HepG2 (cell line): ENCODE measurements around the gene SLC39A3. TPM values are rescaled to one million over a fixed set of nuclear protein-coding genes. Genes with fewer than 3 reads are reported as not detected.
A peak's percentile ranks its signal among the peaks of the same experiment; 100 is the strongest.

Experiments used
- CEBPB ChIP-seq: IDR thresholded peaks from 2 replicates; pipeline ENCODE4 v1.6.1; 2011; ENCODE audit warnings: low read depth, low read length, improper control_type of control experiment, borderline replicate concordance
- CHD4 ChIP-seq: fragments of 200-600 bp; sonication (generic); IDR thresholded peaks from 2 replicates; pipeline ENCODE4 v1.7.0; 2017; ENCODE audit warnings: mild to moderate bottlenecking, low read length, borderline replicate concordance
- DR1 ChIP-seq: sonication (generic); formaldehyde crosslinking; IDR thresholded peaks from 2 replicates; pipeline ENCODE4 v1.8.0; 2021; ENCODE audit warnings: mild to moderate bottlenecking, missing genetic modification reagents, inconsistent platforms
- FOXK1 ChIP-seq: sonication (generic); formaldehyde crosslinking; IDR thresholded peaks from 2 replicates; pipeline ENCODE4 v1.4.0; 2020; ENCODE audit warnings: low read depth, missing genetic modification reagents, borderline replicate concordance
- ISL2 ChIP-seq: sonication (generic); formaldehyde crosslinking; IDR thresholded peaks from 2 replicates; pipeline ENCODE4 v1.5.0; 2020; ENCODE audit warnings: missing genetic modification reagents
- MAZ ChIP-seq, 2 experiments: sonication (generic) in 1 of 2; formaldehyde crosslinking in 1 of 2; IDR thresholded peaks; 2 replicates each; pipeline versions ENCODE4 v1.5.0 to v1.6.1; 2012 to 2020; ENCODE audit warnings: low read depth in 2 of 2, mild to moderate bottlenecking in 2 of 2, borderline replicate concordance in 1 of 2, improper control_type of control experiment in 1 of 2, low read length in 1 of 2, missing genetic modification reagents in 1 of 2, moderate library complexity in 1 of 2
- NCOR1 ChIP-seq: fragments of 200-600 bp; sonication (generic); IDR thresholded peaks from 2 replicates; pipeline ENCODE4 v1.7.0; 2017; ENCODE audit warnings: antibody characterized with exemption, low read length, borderline replicate concordance
- NFYB ChIP-seq: sonication (generic); formaldehyde crosslinking; IDR thresholded peaks from 2 replicates; pipeline ENCODE4 v1.4.0; 2020; ENCODE audit warnings: missing genetic modification reagents
- PCBP1 ChIP-seq: fragments of 200-400 bp; formaldehyde crosslinking; IDR thresholded peaks from 2 replicates; pipeline ENCODE4 v1.6.1; 2017; ENCODE audit warnings: mild to moderate bottlenecking, low read depth, low read length, borderline replicate concordance
- PCBP2 ChIP-seq: fragments of 200-400 bp; formaldehyde crosslinking; optimal IDR thresholded peaks from 2 replicates; pipeline ENCODE3; 2018; ENCODE audit warnings: low read length, low read depth; ENCODE audit not compliant: poor library complexity, severe bottlenecking
- TBX3 ChIP-seq: fragments of 450-650 bp; IDR thresholded peaks from 2 replicates; pipeline ENCODE4 v1.6.1; 2017; ENCODE audit warnings: antibody characterized with exemption, mild to moderate bottlenecking, inconsistent platforms, borderline replicate concordance
- TFE3 ChIP-seq: IDR thresholded peaks from 2 replicates; pipeline ENCODE4 v1.6.1; 2016
- ZMAT3 ChIP-seq: sonication (generic); formaldehyde crosslinking; conservative IDR thresholded peaks from 2 replicates; pipeline ENCODE4 v1.7.0; 2021; ENCODE audit warnings: missing genetic modification reagents
- ZNF160 ChIP-seq: sonication (generic); formaldehyde crosslinking; IDR thresholded peaks from 2 replicates; pipeline ENCODE4 v1.8.0; 2022; ENCODE audit warnings: mild to moderate bottlenecking, inconsistent platforms, missing genetic modification reagents
- ZNF17 ChIP-seq: sonication (generic); formaldehyde crosslinking; IDR thresholded peaks from 2 replicates; pipeline ENCODE4 v1.5.0; 2020; ENCODE audit warnings: mild to moderate bottlenecking, missing genetic modification reagents
- ZNF317 ChIP-seq: sonication (generic); formaldehyde crosslinking; IDR thresholded peaks from 2 replicates; pipeline ENCODE4 v1.5.0; 2020; ENCODE audit warnings: mild to moderate bottlenecking, missing genetic modification reagents
- ZNF619 ChIP-seq: sonication (generic); formaldehyde crosslinking; IDR thresholded peaks from 2 replicates; pipeline ENCODE4 v1.4.0; 2020; ENCODE audit warnings: mild to moderate bottlenecking, missing genetic modification reagents
- ZNF672 ChIP-seq: sonication (generic); formaldehyde crosslinking; IDR thresholded peaks from 2 replicates; pipeline ENCODE4 v1.8.1; 2022; ENCODE audit warnings: missing genetic modification reagents
- ZNF720 ChIP-seq: sonication (generic); formaldehyde crosslinking; IDR thresholded peaks from 2 replicates; pipeline ENCODE4 v1.4.0; 2020; ENCODE audit warnings: missing genetic modification reagents
- polyA plus RNA-seq, 8 experiments: library from polyadenylated mRNA; depleted of rRNA in 3 of 8; stranded (reverse) in 7 of 8; unstranded in 1 of 8; fragments of >200 nt; fragmentation: Illumina TruSeq in 4 of 8; extraction: Trizol in 4 of 8; gene quantifications; 2 replicates each; pipeline versions ENCODE4 v1.2.1 to v1.2.3, GENCODE V29; 2011 to 2016; ENCODE audit warnings: low read depth in 4 of 8, missing spikeins in 1 of 8, mixed read lengths in 1 of 8; ENCODE audit not compliant: insufficient read depth in 1 of 8
- total RNA-seq, 5 experiments: library from RNA; depleted of rRNA; stranded (reverse); fragments of >200 nt; fragmentation: Illumina TruSeq; extraction: Trizol; gene quantifications; 2 replicates each; pipeline ENCODE4 v1.2.3, GENCODE V29; 2016; ENCODE audit warnings: low read depth in 1 of 5
- TF ChIP-seq, protein P1 (sequence below): sonication (generic); formaldehyde crosslinking; IDR thresholded peaks from 2 replicates; pipeline ENCODE4 v1.9.0; 2021; ENCODE audit warnings: missing genetic modification reagents, borderline replicate concordance
- TF ChIP-seq, protein P2 (sequence below): sonication (generic); formaldehyde crosslinking; IDR thresholded peaks from 2 replicates; pipeline ENCODE4 v1.4.0; 2020; ENCODE audit warnings: missing genetic modification reagents, borderline replicate concordance

SLC39A3 gene
- total and polyA plus RNA-seq, 2 of the 13 experiments (the other 11 are each of a cell fraction or from before 2014, with no cell fraction given) = 33.6 to 41.6 TPM

- no peak for TF ChIP-seq FOXK1 (CRISPR knock-in tag)
- TF ChIP-seq, protein P1, sequence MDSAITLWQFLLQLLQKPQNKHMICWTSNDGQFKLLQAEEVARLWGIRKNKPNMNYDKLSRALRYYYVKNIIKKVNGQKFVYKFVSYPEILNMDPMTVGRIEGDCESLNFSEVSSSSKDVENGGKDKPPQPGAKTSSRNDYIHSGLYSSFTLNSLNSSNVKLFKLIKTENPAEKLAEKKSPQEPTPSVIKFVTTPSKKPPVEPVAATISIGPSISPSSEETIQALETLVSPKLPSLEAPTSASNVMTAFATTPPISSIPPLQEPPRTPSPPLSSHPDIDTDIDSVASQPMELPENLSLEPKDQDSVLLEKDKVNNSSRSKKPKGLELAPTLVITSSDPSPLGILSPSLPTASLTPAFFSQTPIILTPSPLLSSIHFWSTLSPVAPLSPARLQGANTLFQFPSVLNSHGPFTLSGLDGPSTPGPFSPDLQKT (CRISPR knock-in tag) = no peak
- no peak for TF ChIP-seq TFE3
- 0 out of 2 replicates have a peak, but pooled peaks have one; percentile 20 for TF ChIP-seq MAZ (IDR thresholded peaks at IDR 0.05; ENCODE audit: borderline replicate concordance, low read depth, low read length)
- TF ChIP-seq MAZ (CRISPR knock-in tag; IDR thresholded peaks at IDR 0.05; ENCODE audit: low read depth) = peak; percentile 78
- TF ChIP-seq DR1 (CRISPR knock-in tag) = no peak
- TF ChIP-seq ZNF317 (CRISPR knock-in tag) = no peak
- TF ChIP-seq NFYB (CRISPR knock-in tag) = peak; percentile 62
- TF ChIP-seq PCBP2 = no peak
- no peak for TF ChIP-seq ZNF619 (CRISPR knock-in tag)
- no peak for TF ChIP-seq ZNF672 (CRISPR knock-in tag)
- TF ChIP-seq ZNF160 = no peak
- no peak for TF ChIP-seq ZNF720 (CRISPR knock-in tag)
- no peak for TF ChIP-seq TBX3
- no peak for TF ChIP-seq CEBPB
- TF ChIP-seq ZMAT3 (CRISPR knock-in tag) = 0 out of 2 replicates have a peak, but pooled peaks have one; percentile 59
- no peak for TF ChIP-seq ZNF17 (CRISPR knock-in tag)
- no peak for TF ChIP-seq ISL2
- TF ChIP-seq, protein P2, sequence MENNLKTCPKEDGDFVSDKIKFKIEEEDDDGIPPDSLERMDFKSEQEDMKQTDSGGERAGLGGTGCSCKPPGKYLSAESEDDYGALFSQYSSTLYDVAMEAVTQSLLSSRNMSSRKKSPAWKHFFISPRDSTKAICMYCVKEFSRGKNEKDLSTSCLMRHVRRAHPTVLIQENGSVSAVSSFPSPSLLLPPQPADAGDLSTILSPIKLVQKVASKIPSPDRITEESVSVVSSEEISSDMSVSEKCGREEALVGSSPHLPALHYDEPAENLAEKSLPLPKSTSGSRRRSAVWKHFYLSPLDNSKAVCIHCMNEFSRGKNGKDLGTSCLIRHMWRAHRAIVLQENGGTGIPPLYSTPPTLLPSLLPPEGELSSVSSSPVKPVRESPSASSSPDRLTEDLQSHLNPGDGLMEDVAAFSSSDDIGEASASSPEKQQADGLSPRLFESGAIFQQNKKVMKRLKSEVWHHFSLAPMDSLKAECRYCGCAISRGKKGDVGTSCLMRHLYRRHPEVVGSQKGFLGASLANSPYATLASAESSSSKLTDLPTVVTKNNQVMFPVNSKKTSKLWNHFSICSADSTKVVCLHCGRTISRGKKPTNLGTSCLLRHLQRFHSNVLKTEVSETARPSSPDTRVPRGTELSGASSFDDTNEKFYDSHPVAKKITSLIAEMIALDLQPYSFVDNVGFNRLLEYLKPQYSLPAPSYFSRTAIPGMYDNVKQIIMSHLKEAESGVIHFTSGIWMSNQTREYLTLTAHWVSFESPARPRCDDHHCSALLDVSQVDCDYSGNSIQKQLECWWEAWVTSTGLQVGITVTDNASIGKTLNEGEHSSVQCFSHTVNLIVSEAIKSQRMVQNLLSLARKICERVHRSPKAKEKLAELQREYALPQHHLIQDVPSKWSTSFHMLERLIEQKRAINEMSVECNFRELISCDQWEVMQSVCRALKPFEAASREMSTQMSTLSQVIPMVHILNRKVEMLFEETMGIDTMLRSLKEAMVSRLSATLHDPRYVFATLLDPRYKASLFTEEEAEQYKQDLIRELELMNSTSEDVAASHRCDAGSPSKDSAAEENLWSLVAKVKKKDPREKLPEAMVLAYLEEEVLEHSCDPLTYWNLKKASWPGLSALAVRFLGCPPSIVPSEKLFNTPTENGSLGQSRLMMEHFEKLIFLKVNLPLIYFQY (CRISPR knock-in tag) = no peak
- peak; percentile 88; the same call in 1 of the 2 replicates for TF ChIP-seq CHD4
- TF ChIP-seq NCOR1 = 0 out of 2 replicates have a peak, but pooled peaks have one; percentile 38
- TF ChIP-seq PCBP1 = no peak
These were observed 37.4 kb downstream of the SLC39A3 start, which contains the start of gene GNG7 (continued) for GRCh38 chr19:2702170-2703076.
